AG08395 (cell line): Measurements from ENCODE around the gene RXFP2.

ENCODE experiments used
- DNase-seq: peaks from one replicate; pipeline ENCODE4 v3.0.0; 2012; ENCODE audit warnings: mixed read lengths, low spot score

The RXFP2 gene

GRCh38 chr13:31826521-31826920, 87.2 kb downstream of the RXFP2 start:
- DNase-seq, result no peak

GRCh38 chr13:31827707-31828106, 88.4 kb downstream of the RXFP2 start:
- DNase-seq, result no peak

GRCh38 chr13:31835932-31836331, 96.6 kb downstream of the RXFP2 start:
- DNase-seq, result peak; percentile 59

- DNase-seq, result no peak
Observed at GRCh38 chr13:31843044-31843443, 103.7 kb downstream of the RXFP2 start.

- DNase-seq, result peak; percentile 91
Observed at GRCh38 chr13:31846182-31846938, 107.0 kb downstream of the RXFP2 start.

GRCh38 chr13:31846961-31847752, 107.8 kb downstream of the RXFP2 start:
- peak; percentile 25 for DNase-seq

- DNase-seq, result no peak
Observed at GRCh38 chr13:31848621-31849020, 109.3 kb downstream of the RXFP2 start.

- no peak for DNase-seq
Observed at GRCh38 chr13:31849206-31849605, 109.9 kb downstream of the RXFP2 start.

- no peak for DNase-seq
Observed at GRCh38 chr13:31850041-31850555, 110.8 kb downstream of the RXFP2 start.

- DNase-seq, result no peak
Observed at GRCh38 chr13:31851216-31851615, 111.9 kb downstream of the RXFP2 start.
